Activated naive CD8-positive, alpha-beta T cell treated with anti-CD3 and anti-CD28 coated beads, Interleukin-2, amount 50 U/mL, for 24 hours (primary cell): Measurements from ENCODE around the gene REG4.

Experiments used
- ATAC-seq: fragments of 150-1000 bp; cut with Tn5 transposase; one replicate; pipeline ENCODE4 v1.10.0; 2021
- DNase-seq: peaks from one replicate; pipeline ENCODE4 v3.0.0; 2021
- H3K27ac Mint-ChIP-seq: one replicate; pipeline ENCODE4 v1.8.0; 2021; ENCODE audit warnings: mild to moderate bottlenecking, mixed read lengths
- H3K27me3 Mint-ChIP-seq: one replicate; pipeline ENCODE4 v1.8.0; 2021; ENCODE audit warnings: mixed read lengths
- H3K36me3 Mint-ChIP-seq: one replicate; pipeline ENCODE4 v1.8.0; 2021; ENCODE audit warnings: low read depth, mixed read lengths
- H3K4me1 Mint-ChIP-seq: one replicate; pipeline ENCODE4 v1.8.0; 2021; ENCODE audit warnings: mixed read lengths
- H3K4me3 Mint-ChIP-seq: one replicate; pipeline ENCODE4 v1.8.0; 2021; ENCODE audit warnings: mild to moderate bottlenecking, moderate library complexity, mixed read lengths
- H3K9me3 Mint-ChIP-seq: one replicate; pipeline ENCODE4 v1.8.0; 2021; ENCODE audit warnings: mixed read lengths

REG4 gene

GRCh38 chr1:119818181-119818580 is 6.9 kb upstream of the REG4 start:
- Mint-ChIP-seq H3K4me1 (no peaks in the 10 kb centered on the region), H3K27me3 (peaks cover 2% of the 10 kb centered on the region), H3K36me3 (no peaks in the 10 kb centered on the region), H3K4me3 (no peak overlapping the region), H3K27ac (no peak overlapping the region), H3K9me3 (no peaks in the 10 kb centered on the region)
- ATAC-seq (no peak), DNase-seq (no peak)

- ATAC-seq: no peak
- Mint-ChIP-seq H3K27ac (no peak overlapping the region), H3K4me1 (no peaks in the 10 kb centered on the region), H3K9me3 (no peaks in the 10 kb centered on the region), H3K36me3 (no peaks in the 10 kb centered on the region), H3K4me3 (no peak overlapping the region), H3K27me3 (no peaks in the 10 kb centered on the region)
- DNase-seq: no peak
These were observed 5.1 kb upstream of the REG4 start for GRCh38 chr1:119816407-119816806.

- no peak for ATAC-seq
- DNase-seq: no peak
- Mint-ChIP-seq H3K4me3 (no peak overlapping the region), H3K9me3 (no peaks in the 10 kb centered on the region), H3K4me1 (no peaks in the 10 kb centered on the region), H3K27ac (no peak overlapping the region), H3K27me3 (no peaks in the 10 kb centered on the region), H3K36me3 (no peaks in the 10 kb centered on the region)
These were observed 4.7 kb upstream of the REG4 start for GRCh38 chr1:119815928-119816327.

GRCh38 chr1:119815361-119815760 is 4.1 kb upstream of the REG4 start:
- DNase-seq (no peak), ATAC-seq (no peak)
- Mint-ChIP-seq H3K27me3 (no peaks in the 10 kb centered on the region), H3K9me3 (no peaks in the 10 kb centered on the region), H3K4me1 (no peaks in the 10 kb centered on the region), H3K4me3 (no peak overlapping the region), H3K36me3 (no peaks in the 10 kb centered on the region), H3K27ac (no peak overlapping the region)

GRCh38 chr1:119814288-119814687 is 3.0 kb upstream of the REG4 start:
- no peaks in the 10 kb centered on the region for H3K27me3 Mint-ChIP-seq
- H3K4me1 Mint-ChIP-seq: no peaks in the 10 kb centered on the region
- no peak overlapping the region for H3K4me3 Mint-ChIP-seq
- DNase-seq: no peak
- H3K9me3 Mint-ChIP-seq: no peaks in the 10 kb centered on the region
- no peak overlapping the region for H3K27ac Mint-ChIP-seq
- ATAC-seq: no peak
- H3K36me3 Mint-ChIP-seq: no peaks in the 10 kb centered on the region

- no peaks in the 10 kb centered on the region for H3K27me3 Mint-ChIP-seq
- H3K36me3 Mint-ChIP-seq: no peaks in the 10 kb centered on the region
These were observed 811 bp upstream of the REG4 start for GRCh38 chr1:119811985-119812557.

GRCh38 chr1:119808972-119809550 is 2.2 kb downstream of the REG4 start:
- no peaks in the 10 kb centered on the region for H3K9me3 Mint-ChIP-seq

More at GRCh38 chr1:119811985-119812557, 811 bp upstream of the REG4 start:
- no peaks in the 10 kb centered on the region for H3K9me3 Mint-ChIP-seq
- no peaks in the 10 kb centered on the region for H3K4me1 Mint-ChIP-seq
- no peak for ATAC-seq
- H3K27ac Mint-ChIP-seq: no peak overlapping the region
- no peak overlapping the region for H3K4me3 Mint-ChIP-seq
- DNase-seq: no peak

GRCh38 chr1:119808491-119808890 is 2.8 kb downstream of the REG4 start:
- H3K9me3 Mint-ChIP-seq: no peaks in the 10 kb centered on the region
- no peak overlapping the region for H3K4me3 Mint-ChIP-seq
- no peaks in the 10 kb centered on the region for H3K4me1 Mint-ChIP-seq
- ATAC-seq (no peak), DNase-seq (no peak)
- H3K27ac Mint-ChIP-seq: no peak overlapping the region
- H3K36me3 Mint-ChIP-seq: no peaks in the 10 kb centered on the region
- H3K27me3 Mint-ChIP-seq: peaks cover 5% of the 10 kb centered on the region

More at GRCh38 chr1:119808972-119809550, 2.2 kb downstream of the REG4 start:
- H3K4me3 Mint-ChIP-seq: no peak overlapping the region
- no peaks in the 10 kb centered on the region for H3K36me3 Mint-ChIP-seq
- ATAC-seq (peak; percentile 77), DNase-seq (peak; percentile 77)
- no peak overlapping the region for H3K27ac Mint-ChIP-seq
- peaks cover 5% of the 10 kb centered on the region for H3K27me3 Mint-ChIP-seq
- H3K4me1 Mint-ChIP-seq: no peaks in the 10 kb centered on the region

- ATAC-seq: peak; percentile 20
These were observed 4.8 kb downstream of the REG4 start for GRCh38 chr1:119806489-119806888.

GRCh38 chr1:119805746-119806145 is 5.5 kb downstream of the REG4 start:
- H3K4me3 Mint-ChIP-seq: no peak overlapping the region
- H3K27ac Mint-ChIP-seq: no peak overlapping the region
- no peaks in the 10 kb centered on the region for H3K9me3 Mint-ChIP-seq
- H3K27me3 Mint-ChIP-seq: peaks cover 5% of the 10 kb centered on the region
- H3K36me3 Mint-ChIP-seq: no peaks in the 10 kb centered on the region
- DNase-seq (no peak), ATAC-seq (no peak)
- H3K4me1 Mint-ChIP-seq: no peaks in the 10 kb centered on the region

More at GRCh38 chr1:119806489-119806888, 4.8 kb downstream of the REG4 start:
- no peak overlapping the region for H3K4me3 Mint-ChIP-seq
- no peak for DNase-seq
- H3K36me3 Mint-ChIP-seq: no peaks in the 10 kb centered on the region
- H3K27me3 Mint-ChIP-seq: peaks cover 5% of the 10 kb centered on the region
- no peaks in the 10 kb centered on the region for H3K9me3 Mint-ChIP-seq
- no peaks in the 10 kb centered on the region for H3K4me1 Mint-ChIP-seq
- H3K27ac Mint-ChIP-seq: no peak overlapping the region

- peaks cover under 1% of the 10 kb centered on the region for H3K4me1 Mint-ChIP-seq
- no peaks in the 10 kb centered on the region for H3K9me3 Mint-ChIP-seq
- H3K4me3 Mint-ChIP-seq: no peak overlapping the region
- H3K27ac Mint-ChIP-seq: no peak overlapping the region
- H3K27me3 Mint-ChIP-seq: peaks cover 5% of the 10 kb centered on the region
- ATAC-seq (no peak), DNase-seq (no peak)
- no peaks in the 10 kb centered on the region for H3K36me3 Mint-ChIP-seq
These were observed 6.0 kb downstream of the REG4 start for GRCh38 chr1:119805247-119805646.

- Mint-ChIP-seq H3K27ac (peak overlapping the region; percentile 76), H3K36me3 (no peaks in the 10 kb centered on the region), H3K27me3 (no peaks in the 10 kb centered on the region), H3K4me3 (peak overlapping the region; percentile 68), H3K9me3 (no peaks in the 10 kb centered on the region), H3K4me1 (peaks cover 32% of the 10 kb centered on the region)
- peak; percentile 15 for DNase-seq
- ATAC-seq: peak; percentile 60
These were observed 11.6 kb downstream of the REG4 start for GRCh38 chr1:119799599-119800177.

- Mint-ChIP-seq H3K27ac (peak overlapping the region; percentile 76), H3K9me3 (no peaks in the 10 kb centered on the region), H3K27me3 (no peaks in the 10 kb centered on the region), H3K36me3 (no peaks in the 10 kb centered on the region), H3K4me3 (peak overlapping the region; percentile 68), H3K4me1 (peaks cover 32% of the 10 kb centered on the region)
- DNase-seq (no peak), ATAC-seq (no peak)
These were observed 12.3 kb downstream of the REG4 start for GRCh38 chr1:119799003-119799402.

- no peak for DNase-seq
- peaks cover 32% of the 10 kb centered on the region for H3K4me1 Mint-ChIP-seq
- H3K4me3 Mint-ChIP-seq: no peak overlapping the region
- no peaks in the 10 kb centered on the region for H3K36me3 Mint-ChIP-seq
- H3K9me3 Mint-ChIP-seq: no peaks in the 10 kb centered on the region
- ATAC-seq: no peak
- H3K27ac Mint-ChIP-seq: no peak overlapping the region
- no peaks in the 10 kb centered on the region for H3K27me3 Mint-ChIP-seq
These were observed 13.7 kb downstream of the REG4 start for GRCh38 chr1:119797606-119798005.

GRCh38 chr1:119797162-119797561 is 14.1 kb downstream of the REG4 start:
- H3K27me3 Mint-ChIP-seq: no peaks in the 10 kb centered on the region
- no peak overlapping the region for H3K4me3 Mint-ChIP-seq
- H3K9me3 Mint-ChIP-seq: no peaks in the 10 kb centered on the region
- peaks cover 32% of the 10 kb centered on the region for H3K4me1 Mint-ChIP-seq
- H3K36me3 Mint-ChIP-seq: no peaks in the 10 kb centered on the region
- ATAC-seq (no peak), DNase-seq (no peak)
- H3K27ac Mint-ChIP-seq: no peak overlapping the region
